ENCODE measurements around the gene CCDC33.

GRCh38 chr15:74216949-74217348 lies 19.2 kb upstream of the CCDC33 start:
- TF ChIP-seq CTCF (IDR thresholded peaks at IDR 0.05; ENCODE audit: insufficient read depth, low read depth, low read length), result no peak
- no peak for TF ChIP-seq EZH2 (IDR thresholded peaks at IDR 0.05; ENCODE audit: insufficient read depth, low read length)
